H1 (cell line): ENCODE data around the gene SNAP47. TPM values are rescaled to one million over a fixed set of nuclear protein-coding genes. Genes with fewer than 3 reads are reported as not detected.

Experiments
- CTCF ChIA-PET: fragments of 300-600 bp; sonication (Branson Sonifier 250); formaldehyde crosslinking; loops from one replicate; lab custom pipeline; 2021; ENCODE audit not compliant: partially characterized antibody; lab: Charles Lee
- POLR2A ChIA-PET: fragments of 300-600 bp; sonication (Branson Sonifier 250); formaldehyde crosslinking; loops from one replicate; lab custom pipeline; 2021; ENCODE audit warnings: inconsistent platforms; ENCODE audit not compliant: partially characterized antibody; lab: Charles Lee
- DNase-seq, 2 experiments: peaks; one replicate each; pipeline versions ENCODE4 v3.0.0 to v3.0.0-alpha.2; 2010 to 2022; ENCODE audit warnings: low spot score in 2 of 2, low read depth in 1 of 2, mixed read lengths in 1 of 2
- FAIRE-seq: peaks from 2 replicates; lab custom pipeline; 2011; peaks lifted over from hg19 to GRCh38; lab: Jason Lieb, UNC
- H2AFZ ChIP-seq: 2 replicates; pipeline ENCODE4 v1.8.1; 2012; ENCODE audit warnings: low read length, inconsistent platforms
- H2AK5ac ChIP-seq: 2 replicates; pipeline ENCODE4 v1.6.1; 2013; ENCODE audit warnings: low read depth, low read length
- H2BK120ac ChIP-seq: replicated peaks from 2 replicates; pipeline ENCODE3; 2013; ENCODE audit warnings: low read depth, low read length, inconsistent platforms
- H2BK12ac ChIP-seq: 2 replicates; pipeline ENCODE4 v1.6.1; 2013; ENCODE audit warnings: low read depth, low read length
- H2BK15ac ChIP-seq: 2 replicates; pipeline ENCODE4 v1.6.1; 2013; ENCODE audit warnings: low read length
- H2BK20ac ChIP-seq: 2 replicates; pipeline ENCODE4 v1.6.1; 2013; ENCODE audit warnings: low read length
- H2BK5ac ChIP-seq: 2 replicates; pipeline ENCODE4 v1.6.1; 2013; ENCODE audit warnings: low read depth, low read length
- H3K14ac ChIP-seq: 2 replicates; pipeline ENCODE4 v1.6.1; 2013; ENCODE audit warnings: inconsistent platforms; ENCODE audit not compliant: insufficient read length
- H3K18ac ChIP-seq: 2 replicates; pipeline ENCODE4 v1.6.1; 2013; ENCODE audit warnings: low read length; ENCODE audit errors: extremely low read depth
- H3K23ac ChIP-seq: 2 replicates; pipeline ENCODE4 v1.6.1; 2013; ENCODE audit warnings: inconsistent platforms; ENCODE audit not compliant: insufficient read length
- H3K23me2 ChIP-seq: 2 replicates; pipeline ENCODE4 v1.6.1; 2013; ENCODE audit warnings: low read depth, low read length
- H3K27ac ChIP-seq: 2 replicates; pipeline ENCODE4 v1.6.1; 2011; ENCODE audit warnings: low read depth, low read length, inconsistent platforms
- H3K27me3 ChIP-seq, 4 experiments: replicated peaks in 1 of 4; 1 replicate in 1 of 4; 2 replicates in 3 of 4; pipeline versions ENCODE4 v1.6.1 to v1.8.1; 2011 to 2013; ENCODE audit warnings: low read length in 3 of 4, mild to moderate bottlenecking in 3 of 4, inconsistent platforms in 2 of 4, mixed read lengths in 2 of 4, moderate library complexity in 1 of 4; ENCODE audit not compliant: control insufficient read depth in 3 of 4, insufficient read depth in 3 of 4; ENCODE audit errors: extremely low read depth in 1 of 4
- H3K36me3 ChIP-seq, 4 experiments: 2 replicates each; pipeline versions ENCODE4 v1.6.1 to v1.8.1; 2011 to 2013; ENCODE audit warnings: mild to moderate bottlenecking in 4 of 4, low read length in 3 of 4, moderate library complexity in 2 of 4, control low read depth in 1 of 4, inconsistent platforms in 1 of 4; ENCODE audit not compliant: insufficient read depth in 4 of 4, control insufficient read depth in 2 of 4
- H3K4ac ChIP-seq: replicated peaks from 2 replicates; pipeline ENCODE3; 2013; ENCODE audit warnings: low read length, low read depth, mixed read lengths, inconsistent platforms; ENCODE audit not compliant: insufficient read length
- H3K4me1 ChIP-seq, 4 experiments: replicated peaks in 1 of 4; 1 replicate in 1 of 4; 2 replicates in 3 of 4; pipeline versions ENCODE4 v1.6.1 to v1.8.1; 2011 to 2013; ENCODE audit warnings: low read length in 3 of 4, inconsistent platforms in 2 of 4, mixed read lengths in 1 of 4; ENCODE audit not compliant: insufficient read depth in 4 of 4, control insufficient read depth in 3 of 4
- H3K4me2 ChIP-seq, 2 experiments: 2 replicates each; pipeline versions ENCODE4 v1.6.1 to v1.8.1; 2011 to 2013; ENCODE audit warnings: low read depth in 2 of 2, low read length in 2 of 2, control low read depth in 1 of 2, inconsistent platforms in 1 of 2, mild to moderate bottlenecking in 1 of 2; ENCODE audit not compliant: insufficient read depth in 1 of 2
- H3K4me3 ChIP-seq, 4 experiments: fragments of 200-600, 300-600 bp in 1 of 4; sonication (generic), shearing (Covaris generic), sonication (Bioruptor Twin) in 1 of 4; 2 replicates each; pipeline versions ENCODE4 v1.5.1 to v1.8.1; 2011 to 2016; ENCODE audit warnings: low read length in 4 of 4, low read depth in 3 of 4, control low read depth in 2 of 4, inconsistent platforms in 2 of 4, mild to moderate bottlenecking in 2 of 4, mixed read lengths in 1 of 4, moderate library complexity in 1 of 4; ENCODE audit not compliant: insufficient read depth in 2 of 4; ENCODE audit errors: extremely low read depth in 1 of 4
- H3K56ac ChIP-seq: replicated peaks from 2 replicates; pipeline ENCODE3; 2013; ENCODE audit warnings: low read depth, mild to moderate bottlenecking, mixed read lengths, low read length, inconsistent platforms; ENCODE audit not compliant: insufficient read length
- H3K79me1 ChIP-seq: 2 replicates; pipeline ENCODE4 v1.6.1; 2013; ENCODE audit warnings: low read depth, low read length, control low read depth
- H3K79me2 ChIP-seq, 2 experiments: 2 replicates each; pipeline versions ENCODE4 v1.6.1 to v1.8.1; 2012 to 2013; ENCODE audit warnings: low read length in 2 of 2, mild to moderate bottlenecking in 2 of 2, inconsistent platforms in 1 of 2; ENCODE audit not compliant: insufficient read depth in 2 of 2, control insufficient read depth in 1 of 2
- H3K9ac ChIP-seq, 4 experiments: replicated peaks in 1 of 4; 1 replicate in 1 of 4; 2 replicates in 3 of 4; pipeline versions ENCODE4 v1.6.1 to v1.8.1; 2011 to 2013; ENCODE audit warnings: low read depth in 3 of 4, low read length in 3 of 4, control low read depth in 2 of 4, mild to moderate bottlenecking in 2 of 4, moderate library complexity in 2 of 4, inconsistent platforms in 1 of 4; ENCODE audit errors: extremely low read depth in 1 of 4
- H3K9me3 ChIP-seq, 2 experiments: 2 replicates each; pipeline versions ENCODE4 v1.6.1 to v1.8.1; 2012 to 2013; ENCODE audit warnings: mild to moderate bottlenecking in 2 of 2, moderate library complexity in 2 of 2, control low read depth in 1 of 2, inconsistent platforms in 1 of 2, low read depth in 1 of 2, low read length in 1 of 2, mixed read lengths in 1 of 2; ENCODE audit not compliant: insufficient read depth in 2 of 2
- H4K20me1 ChIP-seq, 2 experiments: replicated peaks in 1 of 2; 2 replicates each; pipeline versions ENCODE3 to v1.8.1; 2011 to 2013; ENCODE audit warnings: inconsistent platforms in 2 of 2, low read length in 2 of 2, mild to moderate bottlenecking in 1 of 2; ENCODE audit not compliant: insufficient read depth in 2 of 2, control insufficient read depth in 1 of 2
- H4K5ac ChIP-seq: 2 replicates; pipeline ENCODE4 v1.6.1; 2013; ENCODE audit warnings: low read length, low read depth, mixed read lengths, inconsistent platforms; ENCODE audit not compliant: insufficient read length
- H4K8ac ChIP-seq: 2 replicates; pipeline ENCODE4 v1.8.0; 2013; ENCODE audit warnings: mild to moderate bottlenecking, moderate library complexity, low read length, inconsistent platforms; ENCODE audit not compliant: insufficient read depth; ENCODE audit errors: extremely low read depth
- H4K91ac ChIP-seq: replicated peaks from 2 replicates; pipeline ENCODE3; 2013; ENCODE audit warnings: low read length, mixed read lengths, inconsistent platforms; ENCODE audit not compliant: insufficient read length
- CBX8 ChIP-seq: fragments of 300-800, 300-1000 bp; sonication (generic); IDR thresholded peaks from 2 replicates; pipeline ENCODE4 v1.7.1; 2016; ENCODE audit warnings: low read depth, low read length, borderline replicate concordance
- POLR2A ChIP-seq, 2 experiments: IDR thresholded peaks; 1 replicate in 1 of 2; 2 replicates in 1 of 2; pipeline ENCODE4 v1.6.1; 2011; ENCODE audit warnings: low read depth in 2 of 2, low read length in 2 of 2, mild to moderate bottlenecking in 2 of 2; ENCODE audit errors: control extremely low read depth in 1 of 2
- POLR2AphosphoS5 ChIP-seq: IDR thresholded peaks from 2 replicates; pipeline ENCODE4 v1.6.1; 2011; ENCODE audit warnings: low read depth, low read length
- SIX5 ChIP-seq: IDR thresholded peaks from 2 replicates; pipeline ENCODE4 v1.6.1; 2011; ENCODE audit warnings: mild to moderate bottlenecking, low read depth, low read length
- WGBS, 2 experiments: shearing (Covaris generic) in 1 of 2; methylation state at CpG; one replicate each; pipeline versions ENCODE4 v1.1.6 to v1.1.7; 2013 to 2015; ENCODE audit warnings: low lambda C conversion rate in 2 of 2, mixed read lengths in 2 of 2, inconsistent platforms in 1 of 2, low coverage in 1 of 2, missing lambda C conversion rate in 1 of 2; ENCODE audit not compliant: insufficient replicate concordance in 2 of 2, insufficient coverage in 1 of 2, insufficient read length in 1 of 2; ENCODE audit errors: extremely low coverage in 1 of 2, missing lambda C conversion rate in 1 of 2; 5-methylcytosine and 5-hydroxymethylcytosine counted together
- polyA plus RNA-seq, 7 experiments: library from polyadenylated mRNA; depleted of rRNA in 3 of 7; stranded (reverse) in 5 of 7; unstranded in 2 of 7; fragments of >200 nt in 5 of 7; fragments of 200-250 nt in 2 of 7; gene quantifications; 1 replicate in 5 of 7; 2 replicates in 1 of 7; 4 replicates in 1 of 7; pipeline versions ENCODE4 v1.2.1 to v1.2.3, GENCODE V29; 2011 to 2013; ENCODE audit warnings: missing spikeins in 2 of 7, mixed read lengths in 2 of 7
- total RNA-seq: library from RNA; stranded (reverse); fragmentation: NEBNext Ultra II Directional; extraction: Animal tissue kit (Norgen Biotek cat#: 25700); gene quantifications from 2 replicates; pipeline ENCODE4 v1.2.1, GENCODE V29; 2021
- TF ChIP-seq, protein P1 (sequence below): IDR thresholded peaks from 2 replicates; pipeline ENCODE4 v1.6.1; 2012; ENCODE audit warnings: inconsistent platforms

SNAP47 gene
- total and polyA plus RNA-seq, 2 of the 8 experiments (the other 6 are each of a cell fraction or from before 2014, with no cell fraction given): 37.6 to 42.2 TPM

DNA sequence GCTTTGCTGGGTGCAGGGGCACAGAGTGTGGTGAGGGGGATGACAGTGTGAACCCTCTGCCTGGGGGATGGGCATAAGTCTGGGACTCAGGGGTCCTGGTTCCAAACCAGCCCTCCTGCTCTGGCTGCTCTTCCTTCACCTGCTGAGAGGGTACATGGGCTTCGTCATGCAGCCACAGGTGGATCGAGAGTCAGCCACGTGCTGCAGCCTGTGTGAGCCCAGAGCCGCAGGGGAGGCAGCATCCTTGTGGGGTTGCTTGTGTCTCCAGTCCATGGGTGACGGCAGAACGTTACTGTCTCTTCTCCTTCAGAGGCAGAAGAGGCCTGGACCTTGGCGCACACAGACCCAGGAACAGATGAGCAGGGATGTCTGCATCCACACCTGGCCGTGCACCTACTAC is 12.1 kb downstream of the SNAP47 start:
- CTCF ChIA-PET: interaction anchor here (1.1 kb wide), 2 partner anchors 14 to 17 kb away, joined by 3 read pairs; no protein-coding TSS in a partner anchor
- Histone ChIP-seq H2AFZ (no peak overlapping the region), H4K8ac (no peak overlapping the region), H3K9me3 (no peaks in the 10 kb centered on the region), H3K4me1 (no peaks in the 10 kb centered on the region), H3K23me2 (no peaks in the 10 kb centered on the region), H3K56ac (no peak overlapping the region), H2BK15ac (no peak overlapping the region), H4K91ac (no peak overlapping the region), H3K18ac (no peak overlapping the region), H3K4me3 (no peak overlapping the region), H3K79me1 (peaks cover 19% of the 10 kb centered on the region), H3K14ac (no peak overlapping the region), H2BK5ac (no peak overlapping the region), H2BK20ac (no peak overlapping the region), H2BK12ac (no peak overlapping the region), H3K4me2 (no peak overlapping the region), H3K23ac (no peak overlapping the region), H3K36me3 (peaks cover 0 to 7% (median 3%) of the 10 kb centered on the region in 4 experiments; a peak in 6 of 8 replicates), H2AK5ac (no peak overlapping the region), H4K5ac (no peak overlapping the region), H2BK120ac (no peak overlapping the region), H3K9ac (no peak overlapping the region), H4K20me1 (peaks cover 16 to 42% of the 10 kb centered on the region in 2 experiments), H3K27ac (no peak overlapping the region), H3K79me2 (peaks cover 4 to 77% of the 10 kb centered on the region in 2 experiments; a peak in 3 of 4 replicates), H3K4ac (no peak overlapping the region), H3K27me3 (no peaks in the 10 kb centered on the region)
- POLR2A ChIA-PET: no interaction called here
- WGBS, 2 experiments: 85% methylated on average over 8 of the region's 8 CpGs; no CpG with 5 or more reads in 1 of the 2 experiments
- FAIRE-seq: no peak
- DNase-seq: no peak
- TF ChIP-seq, protein P1, sequence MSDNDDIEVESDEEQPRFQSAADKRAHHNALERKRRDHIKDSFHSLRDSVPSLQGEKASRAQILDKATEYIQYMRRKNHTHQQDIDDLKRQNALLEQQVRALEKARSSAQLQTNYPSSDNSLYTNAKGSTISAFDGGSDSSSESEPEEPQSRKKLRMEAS: no peak
- TF ChIP-seq POLR2A (IDR thresholded peaks at IDR 0.05; ENCODE audit: control extremely low read depth in 1 of 2, low read depth in 2 of 2, low read length in 2 of 2): no peak
- TF ChIP-seq CBX8: no peak
- no peak for TF ChIP-seq POLR2AphosphoS5
- no peak for TF ChIP-seq SIX5
